HCT116 (cell line): ENCODE measurements around the gene CENATAC. TPM values are rescaled to one million over a fixed set of nuclear protein-coding genes. Genes with fewer than 3 reads are reported as not detected.

Experiments used
- ATAC-seq: fragments of 200-7000 bp; cut with Tn5 transposase; 2 replicates; pipeline ENCODE4 v1.9.1; 2020; ENCODE audit warnings: mild to moderate bottlenecking, moderate library complexity
- BruUV-seq: library from RNA; stranded (reverse); fragments of 400-500 nt; replicated peaks from 2 replicates; lab custom pipeline; 2021; lab: Mats Ljungman, UMichigan
- CTCF ChIA-PET: fragments of 300-600 bp; sonication (Branson Sonifier 250); formaldehyde crosslinking; loops from one replicate; lab custom pipeline; 2021; ENCODE audit warnings: antibody characterized with exemption; lab: Charles Lee
- POLR2A ChIA-PET: fragments of 300-600, 350-600 bp; sonication (Branson Sonifier 250); formaldehyde crosslinking; loops from one replicate; lab custom pipeline; 2021; ENCODE audit warnings: antibody characterized with exemption; lab: Charles Lee
- RAD21 ChIA-PET, 2 experiments: fragments of 300-600 bp; sonication (Branson Sonifier 250); formaldehyde crosslinking; loops; one replicate each; lab custom pipeline; 2023; ENCODE audit warnings: low total read pairs in 2 of 2; ENCODE audit not compliant: uncharacterized antibody in 2 of 2, unreplicated experiment in 2 of 2, low non-redundant PET in 1 of 2; lab: Charles Lee
- DNase-seq: peaks from one replicate; pipeline ENCODE4 v3.0.0-alpha.2; 2010; ENCODE audit warnings: low read depth, low spot score
- H2AFZ ChIP-seq: fragments of 200-600 bp; shearing (Covaris generic), sonication (generic); 2 replicates; pipeline ENCODE4 v1.6.1; 2017; ENCODE audit warnings: low read depth, mixed run types, mixed read lengths, antibody characterized with exemption, low read length; ENCODE audit not compliant: poor library complexity, severe bottlenecking
- H3K27ac ChIP-seq: 2 replicates; pipeline ENCODE4 v1.5.1; 2012; ENCODE audit warnings: low read depth, low read length
- H3K27me3 ChIP-seq: fragments of 200-600 bp; sonication (generic); 2 replicates; pipeline ENCODE4 v1.6.1; 2016; ENCODE audit warnings: mixed run types, low read length, mixed read lengths; ENCODE audit not compliant: insufficient read depth
- H3K36me3 ChIP-seq, 2 experiments: fragments of 200-500 bp in 1 of 2; fragments of 200-600 bp in 1 of 2; sonication (Bioruptor generic) in 1 of 2; sonication (generic) in 1 of 2; 2 replicates each; pipeline versions ENCODE4 v1.5.1 to v1.6.1; 2014 to 2016; ENCODE audit warnings: low read length in 2 of 2, inconsistent platforms in 1 of 2, mixed read lengths in 1 of 2, mixed run types in 1 of 2; ENCODE audit not compliant: insufficient read depth in 2 of 2, control insufficient read depth in 1 of 2
- H3K4me1 ChIP-seq, 2 experiments: fragments of 200-600 bp in 1 of 2; sonication (generic) in 1 of 2; 2 replicates each; pipeline versions ENCODE4 v1.5.1 to v1.6.1; 2012 to 2017; ENCODE audit warnings: low read length in 2 of 2, inconsistent platforms in 1 of 2, mild to moderate bottlenecking in 1 of 2, mixed read lengths in 1 of 2, mixed run types in 1 of 2, moderate library complexity in 1 of 2; ENCODE audit not compliant: insufficient read depth in 2 of 2, control insufficient read depth in 1 of 2
- H3K4me2 ChIP-seq: fragments of 200-600 bp; sonication (generic); 2 replicates; pipeline ENCODE4 v1.6.1; 2017; ENCODE audit warnings: mixed run types, low read length, mixed read lengths
- H3K4me3 ChIP-seq, 2 experiments: fragments of 200-600 bp in 1 of 2; sonication (generic) in 1 of 2; replicated peaks in 1 of 2; 2 replicates each; pipeline ENCODE4 v1.5.1; 2011 to 2016; ENCODE audit warnings: low read length in 2 of 2, control low read depth in 1 of 2, low read depth in 1 of 2, mild to moderate bottlenecking in 1 of 2, mixed read lengths in 1 of 2, mixed run types in 1 of 2
- H3K79me2 ChIP-seq: fragments of 200-600 bp; sonication (generic); 2 replicates; pipeline ENCODE4 v1.6.1; 2017; ENCODE audit warnings: mild to moderate bottlenecking, mixed run types, low read length, moderate library complexity, mixed read lengths; ENCODE audit not compliant: insufficient read depth
- H3K9ac ChIP-seq: fragments of 200-600 bp; sonication (generic); 2 replicates; pipeline ENCODE4 v1.6.1; 2016; ENCODE audit warnings: low read length, mixed read lengths
- H3K9me2 ChIP-seq: fragments of 200-600 bp; sonication (generic), shearing (Covaris generic); 2 replicates; pipeline ENCODE4 v1.6.1; 2017; ENCODE audit warnings: mixed run types, mild to moderate bottlenecking, moderate library complexity; ENCODE audit not compliant: insufficient read depth
- H3K9me3 ChIP-seq, 2 experiments: fragments of 200-500 bp in 1 of 2; fragments of 200-600 bp in 1 of 2; sonication (Bioruptor generic) in 1 of 2; sonication (generic) in 1 of 2; 2 replicates each; pipeline ENCODE4 v1.6.1; 2014 to 2017; ENCODE audit warnings: low read length in 2 of 2, mixed read lengths in 2 of 2, inconsistent platforms in 1 of 2, low read depth in 1 of 2, mild to moderate bottlenecking in 1 of 2, mixed run types in 1 of 2, moderate library complexity in 1 of 2; ENCODE audit not compliant: control insufficient read depth in 1 of 2, insufficient read depth in 1 of 2
- H4K20me1 ChIP-seq: fragments of 200-600 bp; sonication (generic), shearing (Covaris generic); 2 replicates; pipeline ENCODE4 v1.6.1; 2017; ENCODE audit warnings: mixed run types, mild to moderate bottlenecking, moderate library complexity; ENCODE audit not compliant: insufficient read depth
- CBX3 ChIP-seq: IDR thresholded peaks from 2 replicates; pipeline ENCODE4 v1.6.1; 2012; ENCODE audit warnings: low read depth
- CEBPB ChIP-seq: IDR thresholded peaks from 2 replicates; pipeline ENCODE4 v1.6.1; 2012; ENCODE audit warnings: low read depth
- EGR1 ChIP-seq: IDR thresholded peaks from 2 replicates; pipeline ENCODE4 v1.6.1; 2012; ENCODE audit warnings: low read depth
- EZH2 ChIP-seq: fragments of 200-600 bp; sonication (generic); IDR thresholded peaks from 2 replicates; pipeline ENCODE4 v1.6.1; 2017; ENCODE audit warnings: antibody characterized with exemption, mixed run types
- EZH2phosphoT487 ChIP-seq: fragments of 200-600 bp; IDR thresholded peaks from 2 replicates; pipeline ENCODE4 v1.6.1; 2018; ENCODE audit warnings: antibody characterized with exemption, borderline replicate concordance
- POLR2AphosphoS5 ChIP-seq: IDR thresholded peaks from 2 replicates; pipeline ENCODE4 v1.6.1; 2011; ENCODE audit warnings: mild to moderate bottlenecking, low read depth, low read length, moderate library complexity
- RAD21 ChIP-seq: IDR thresholded peaks from 2 replicates; pipeline ENCODE4 v1.6.1; 2012; ENCODE audit warnings: low read depth, mild to moderate bottlenecking
- REST ChIP-seq: IDR thresholded peaks from 2 replicates; pipeline ENCODE4 v1.6.1; 2012; ENCODE audit warnings: low read depth
- SIN3A ChIP-seq: IDR thresholded peaks from 2 replicates; pipeline ENCODE4 v1.6.1; 2012; ENCODE audit warnings: low read depth
- intact Hi-C: fragments of 100-400 bp; cut with micrococcal nuclease; formaldehyde crosslinking; loops from 2 replicates; pipeline ENCODE4 v1.10.0; 2022
- total RNA-seq: library from RNA; stranded (reverse); gene quantifications from one replicate; pipeline ENCODE4 v1.2.1, GENCODE V29; 2021; ENCODE audit not compliant: unreplicated experiment

The CENATAC gene
- total RNA-seq, 1 experiment from 2014 or later, result 28.9 TPM

GRCh38 chr11:119025978-119026766 lies 28.2 kb downstream of the CENATAC start:
- H3K4me1 ChIP-seq, result peaks cover 5 to 30% of the 10 kb centered on the region in 2 experiments
- H2AFZ ChIP-seq, result no peak overlapping the region
- ChIA-PET CTCF (no interaction called here), RAD21 (no interaction called here), POLR2A (interaction anchor here (1.0 kb wide), 1 partner anchor 30 kb away, joined by 3 read pairs; no protein-coding TSS in a partner anchor)
- no peaks in the 10 kb centered on the region for H3K9me3 ChIP-seq
- H3K9ac ChIP-seq, result no peak overlapping the region
- no peak for TF ChIP-seq POLR2AphosphoS5
- TF ChIP-seq CBX3, result no peak
- TF ChIP-seq EZH2phosphoT487, result no peak
- TF ChIP-seq REST, result no peak
- TF ChIP-seq SIN3A, result no peak
- TF ChIP-seq RAD21, result no peak
- TF ChIP-seq CEBPB, result no peak
- no peak for TF ChIP-seq EGR1
- no peak for TF ChIP-seq EZH2
- no peak overlapping the region; the same call in 1 of the 2 replicates for H3K27ac ChIP-seq
- no peak overlapping the region for H3K4me2 ChIP-seq
- H3K27me3 ChIP-seq, result no peaks in the 10 kb centered on the region
- H3K36me3 ChIP-seq, result peaks cover 20 to 37% of the 10 kb centered on the region in 2 experiments; a peak in 3 of 4 replicates
- DNase-seq, result no peak
- H3K9me2 ChIP-seq, result no peaks in the 10 kb centered on the region
- no TSS peak for BruUV-seq
- ATAC-seq, result no peak
- no peaks in the 10 kb centered on the region for H4K20me1 ChIP-seq
- peaks cover 32% of the 10 kb centered on the region for H3K79me2 ChIP-seq
- intact Hi-C loops, result no loop called here
- no peak overlapping the region for H3K4me3 ChIP-seq
